PC-9 (cell line): ENCODE data around the gene RALBP1.

ENCODE experiments used
- EZH2 ChIP-seq: fragments of 200-600 bp; sonication (generic); IDR thresholded peaks from 2 replicates; pipeline ENCODE4 v1.8.0; 2017; ENCODE audit warnings: antibody characterized with exemption, low read depth
- TF ChIP-seq, protein P1 (sequence below): fragments of 200-600 bp; sonication (generic); conservative IDR thresholded peaks from 2 replicates; pipeline ENCODE4 v1.6.1; 2017; ENCODE audit warnings: mixed run types, antibody characterized with exemption, mild to moderate bottlenecking, moderate library complexity

- TF ChIP-seq, protein P1, sequence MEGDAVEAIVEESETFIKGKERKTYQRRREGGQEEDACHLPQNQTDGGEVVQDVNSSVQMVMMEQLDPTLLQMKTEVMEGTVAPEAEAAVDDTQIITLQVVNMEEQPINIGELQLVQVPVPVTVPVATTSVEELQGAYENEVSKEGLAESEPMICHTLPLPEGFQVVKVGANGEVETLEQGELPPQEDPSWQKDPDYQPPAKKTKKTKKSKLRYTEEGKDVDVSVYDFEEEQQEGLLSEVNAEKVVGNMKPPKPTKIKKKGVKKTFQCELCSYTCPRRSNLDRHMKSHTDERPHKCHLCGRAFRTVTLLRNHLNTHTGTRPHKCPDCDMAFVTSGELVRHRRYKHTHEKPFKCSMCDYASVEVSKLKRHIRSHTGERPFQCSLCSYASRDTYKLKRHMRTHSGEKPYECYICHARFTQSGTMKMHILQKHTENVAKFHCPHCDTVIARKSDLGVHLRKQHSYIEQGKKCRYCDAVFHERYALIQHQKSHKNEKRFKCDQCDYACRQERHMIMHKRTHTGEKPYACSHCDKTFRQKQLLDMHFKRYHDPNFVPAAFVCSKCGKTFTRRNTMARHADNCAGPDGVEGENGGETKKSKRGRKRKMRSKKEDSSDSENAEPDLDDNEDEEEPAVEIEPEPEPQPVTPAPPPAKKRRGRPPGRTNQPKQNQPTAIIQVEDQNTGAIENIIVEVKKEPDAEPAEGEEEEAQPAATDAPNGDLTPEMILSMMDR = no peak
- no peak for TF ChIP-seq EZH2
These were observed 64.6 kb downstream of the RALBP1 start for GRCh38 chr18:9539938-9540337.
